Fibroblast of lung (primary cell): ENCODE measurements around the gene ZNF302.

Experiments
- CTCF ChIP-seq, 2 donors: IDR thresholded peaks in 1 of 2; conservative IDR thresholded peaks in 1 of 2; 1 replicate in 1 of 2; 2 replicates in 1 of 2; pipeline ENCODE4 v1.5.1; 2011 to 2012; ENCODE audit warnings: low read length in 2 of 2, control low read depth in 1 of 2, inconsistent platforms in 1 of 2, low read depth in 1 of 2, mild to moderate bottlenecking in 1 of 2
- EZH2 ChIP-seq: IDR thresholded peaks from 2 replicates; pipeline ENCODE4 v1.5.1; 2012; ENCODE audit warnings: low read length, control low read depth, mild to moderate bottlenecking; ENCODE audit errors: missing control alignments

- TF ChIP-seq CTCF (conservative IDR thresholded peaks at IDR 0.05 in 1 of 2, IDR thresholded peaks at IDR 0.05 in 1 of 2; ENCODE audit: low read depth in 1 of 2, low read length in 2 of 2), result no peak
- TF ChIP-seq EZH2, result no peak
These were observed 44.9 kb downstream of the ZNF302 start for GRCh38 chr19:34722353-34722752.
